Caco-2 (cell line): ENCODE results near the gene CDKN3. TPM values are rescaled to one million over a fixed set of nuclear protein-coding genes. Genes with fewer than 3 reads are reported as not detected.
"Not testable (repeated sequence)": the region's sequence is repeated elsewhere in the genome, so short reads cannot be mapped to it uniquely, and the experiment has no call there.

ENCODE experiments used
- BruUV-seq: library from RNA; stranded (reverse); fragments of 400-500 nt; replicated peaks from 2 replicates; lab custom pipeline; 2021; lab: Mats Ljungman, UMichigan
- CTCF ChIA-PET: fragments of 300-600 bp; sonication (Branson Sonifier 250); formaldehyde crosslinking; loops from one replicate; lab custom pipeline; 2022; ENCODE audit warnings: antibody characterized with exemption; lab: Charles Lee
- POLR2A ChIA-PET: fragments of 300-600 bp; sonication (Branson Sonifier 250); formaldehyde crosslinking; loops from one replicate; lab custom pipeline; 2022; ENCODE audit warnings: antibody characterized with exemption; lab: Charles Lee
- DNase-seq, 2 experiments: peaks; one replicate each; pipeline versions ENCODE4 v3.0.0 to v3.0.0-alpha.2; 2020 to 2022
- H3K27me3 ChIP-seq: replicated peaks from 2 replicates; pipeline ENCODE4 v1.6.0; 2011; ENCODE audit warnings: low read length; ENCODE audit not compliant: control insufficient read depth, insufficient read depth
- H3K36me3 ChIP-seq: 2 replicates; pipeline ENCODE4 v1.5.1; 2011; ENCODE audit warnings: low read length; ENCODE audit not compliant: control insufficient read depth, insufficient read depth
- H3K4me1 ChIP-seq: fragments of 250-450 bp; sonication (Bioruptor Pico); 2 replicates; pipeline ENCODE4 v1.5.1; 2020; ENCODE audit warnings: mild to moderate bottlenecking
- H3K4me3 ChIP-seq: 2 replicates; pipeline ENCODE4 v1.5.1; 2011; ENCODE audit warnings: low read depth, mild to moderate bottlenecking, control low read depth, low read length
- H3K9me3 ChIP-seq: fragments of 250-450 bp; sonication (Bioruptor Pico); 2 replicates; pipeline ENCODE4 v1.5.1; 2020; ENCODE audit warnings: mild to moderate bottlenecking, moderate library complexity
- H3K27ac Mint-ChIP-seq: one replicate; pipeline ENCODE4 v1.8.0; 2022; ENCODE audit warnings: mixed read lengths; ENCODE audit not compliant: unreplicated experiment
- H3K27me3 Mint-ChIP-seq: one replicate; pipeline ENCODE4 v1.8.0; 2022; ENCODE audit warnings: mixed read lengths; ENCODE audit not compliant: insufficient read depth, unreplicated experiment
- H3K36me3 Mint-ChIP-seq: one replicate; pipeline ENCODE4 v1.8.0; 2022; ENCODE audit warnings: mild to moderate bottlenecking, mixed read lengths; ENCODE audit not compliant: insufficient read depth, unreplicated experiment
- H3K4me1 Mint-ChIP-seq: one replicate; pipeline ENCODE4 v1.8.0; 2022; ENCODE audit warnings: low read depth, mixed read lengths; ENCODE audit not compliant: unreplicated experiment
- H3K4me3 Mint-ChIP-seq: one replicate; pipeline ENCODE4 v1.8.0; 2022; ENCODE audit warnings: mild to moderate bottlenecking, moderate library complexity, mixed read lengths; ENCODE audit not compliant: unreplicated experiment
- H3K9me3 Mint-ChIP-seq: one replicate; pipeline ENCODE4 v1.8.0; 2022; ENCODE audit warnings: mixed read lengths; ENCODE audit not compliant: unreplicated experiment
- CTCF ChIP-seq, 2 experiments: fragments of 200-600 bp in 1 of 2; IDR thresholded peaks; 1 replicate in 1 of 2; 2 replicates in 1 of 2; pipeline versions ENCODE4 v1.5.1 to v1.8.0; 2011 to 2022; ENCODE audit warnings: antibody characterized with exemption in 1 of 2, control low read depth in 1 of 2, inconsistent platforms in 1 of 2, low read depth in 1 of 2, low read length in 1 of 2, mild to moderate bottlenecking in 1 of 2, moderate library complexity in 1 of 2; ENCODE audit not compliant: insufficient read depth in 1 of 2, severe bottlenecking in 1 of 2, unreplicated experiment in 1 of 2
- intact Hi-C: fragments of 100-400 bp; cut with micrococcal nuclease; formaldehyde crosslinking; loops from one replicate; pipeline ENCODE4 v1.10.0; 2022; ENCODE audit not compliant: unreplicated experiment
- total RNA-seq: library from RNA; stranded (reverse); gene quantifications from 2 replicates; pipeline ENCODE4 v1.2.3, GENCODE V29; 2022

The CDKN3 gene
- total RNA-seq, 1 experiment from 2014 or later: 83.0 TPM

- Histone ChIP-seq H3K27me3 (no peaks in the 10 kb centered on the region), H3K4me1 (no peaks in the 10 kb centered on the region), H3K9me3 (no peaks in the 10 kb centered on the region), H3K4me3 (no peak overlapping the region), H3K36me3 (peaks cover 1% of the 10 kb centered on the region)
- Mint-ChIP-seq H3K27ac (no peak overlapping the region), H3K36me3 (peaks cover 42% of the 10 kb centered on the region), H3K4me1 (no peaks in the 10 kb centered on the region), H3K27me3 (no peaks in the 10 kb centered on the region), H3K9me3 (no peaks in the 10 kb centered on the region), H3K4me3 (no peak overlapping the region)
- intact Hi-C loops: no loop called here
- CTCF ChIA-PET: no interaction called here
- TF ChIP-seq CTCF (IDR thresholded peaks at IDR 0.05; ENCODE audit: insufficient read depth in 1 of 2, low read depth in 1 of 2, low read length in 1 of 2, severe bottlenecking in 1 of 2, unreplicated experiment in 1 of 2): no peak
- POLR2A ChIA-PET: no interaction called here
- no peak for DNase-seq
- no TSS peak for BruUV-seq
Observed at GRCh38 chr14:54427871-54428270, 31.1 kb downstream of the CDKN3 start.

- no peaks in the 10 kb centered on the region for H3K4me1 ChIP-seq
- no peaks in the 10 kb centered on the region for H3K4me1 Mint-ChIP-seq
- TF ChIP-seq CTCF (IDR thresholded peaks at IDR 0.05; ENCODE audit: insufficient read depth in 1 of 2, low read depth in 1 of 2, low read length in 1 of 2, severe bottlenecking in 1 of 2, unreplicated experiment in 1 of 2): no peak
- no peaks in the 10 kb centered on the region for H3K9me3 ChIP-seq
- peaks cover 43% of the 10 kb centered on the region for H3K36me3 Mint-ChIP-seq
- no peaks in the 10 kb centered on the region for H3K27me3 ChIP-seq
- no peak for DNase-seq
- POLR2A ChIA-PET: no interaction called here
- H3K27me3 Mint-ChIP-seq: no peaks in the 10 kb centered on the region
- H3K4me3 Mint-ChIP-seq: no peak overlapping the region
- H3K27ac Mint-ChIP-seq: no peak overlapping the region
- intact Hi-C loops: no loop called here
- no peak overlapping the region for H3K4me3 ChIP-seq
- BruUV-seq: no TSS peak
- no peaks in the 10 kb centered on the region for H3K9me3 Mint-ChIP-seq
- peaks cover 1% of the 10 kb centered on the region for H3K36me3 ChIP-seq
- CTCF ChIA-PET: no interaction called here
Observed at GRCh38 chr14:54428527-54428926, 31.7 kb downstream of the CDKN3 start.

DNA sequence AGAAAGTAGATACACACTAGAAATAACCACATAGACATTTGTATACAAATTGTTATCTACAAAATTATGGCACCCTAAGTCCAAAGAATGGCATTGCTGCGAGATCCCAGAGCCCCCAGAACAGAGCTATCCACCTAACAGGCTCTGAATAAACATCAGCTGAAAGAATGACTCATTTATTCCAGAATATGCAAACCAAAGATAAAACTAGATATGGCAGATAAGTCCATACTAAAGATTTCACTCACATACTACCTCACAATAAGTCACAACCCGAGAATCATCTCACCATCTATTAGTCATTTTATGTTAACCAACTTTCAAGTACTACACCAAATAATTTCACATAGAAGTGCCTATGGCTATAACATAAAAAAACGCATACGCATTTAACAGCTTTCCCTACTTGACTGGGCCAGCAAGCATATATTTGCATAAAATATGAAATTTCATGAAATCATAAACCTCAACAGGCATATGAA is 38.7 kb downstream of the CDKN3 start:
- Histone ChIP-seq H3K36me3 (no peaks in the 10 kb centered on the region), H3K27me3 (no peaks in the 10 kb centered on the region), H3K4me1 (peaks cover 12% of the 10 kb centered on the region), H3K9me3 (no peaks in the 10 kb centered on the region), H3K4me3 (no peak overlapping the region)
- Mint-ChIP-seq H3K27ac (peak overlapping the region; percentile 40), H3K9me3 (no peaks in the 10 kb centered on the region), H3K4me3 (no peak overlapping the region), H3K36me3 (peaks cover 33% of the 10 kb centered on the region), H3K4me1 (peaks cover 13% of the 10 kb centered on the region), H3K27me3 (no peaks in the 10 kb centered on the region)
- ChIA-PET CTCF (interaction anchor here (1.3 kb wide), 1 partner anchor 53 kb away, joined by 3 read pairs; no protein-coding TSS in a partner anchor), POLR2A (no interaction called here)
- no TSS peak for BruUV-seq
- intact Hi-C loops: no loop called here
- no peak for TF ChIP-seq CTCF (IDR thresholded peaks at IDR 0.05; ENCODE audit: insufficient read depth in 1 of 2, low read depth in 1 of 2, low read length in 1 of 2, severe bottlenecking in 1 of 2, unreplicated experiment in 1 of 2)
- DNase-seq: no peak

DNA sequence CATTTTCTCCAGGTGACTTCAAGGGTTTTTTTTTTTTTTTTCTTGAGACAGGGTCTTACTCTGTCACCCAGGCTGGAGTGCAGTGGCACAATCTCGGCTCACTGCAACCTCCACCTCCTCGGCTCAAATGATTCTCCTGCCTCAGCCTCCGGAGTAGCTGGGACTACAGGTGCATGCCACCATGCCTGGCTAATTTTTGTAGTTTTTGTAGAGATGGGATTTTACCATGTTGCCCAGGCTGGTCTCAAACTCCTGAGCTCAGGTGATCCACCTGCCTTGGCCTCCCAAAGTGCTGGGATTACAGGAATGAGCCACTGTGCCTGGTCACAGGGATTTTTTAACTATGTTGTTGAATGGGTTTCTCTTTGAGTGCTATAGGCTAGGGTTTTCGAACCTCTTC is 41.1 kb downstream of the CDKN3 start:
- peaks cover 12% of the 10 kb centered on the region for H3K4me1 ChIP-seq
- H3K9me3 ChIP-seq, H3K27me3 Mint-ChIP-seq, H3K9me3 Mint-ChIP-seq, H3K27ac Mint-ChIP-seq, H3K36me3 ChIP-seq, intact Hi-C loops, H3K27me3 ChIP-seq, BruUV-seq, H3K4me3 Mint-ChIP-seq, H3K4me3 ChIP-seq, DNase-seq, CTCF ChIA-PET: not testable (repeated sequence)
- POLR2A ChIA-PET: interaction anchor here (0.6 kb wide), 1 partner anchor 1706 kb away, joined by 3 read pairs; no protein-coding TSS in a partner anchor
- H3K4me1 Mint-ChIP-seq: peaks cover 20% of the 10 kb centered on the region
- peaks cover 22% of the 10 kb centered on the region for H3K36me3 Mint-ChIP-seq
